Endometrial microvascular endothelial cells (primary cell): ENCODE data around the gene DGKE. TPM values are rescaled to one million over a fixed set of nuclear protein-coding genes. Genes with fewer than 3 reads are reported as not detected.

Experiments
- in situ Hi-C: cut with HindIII; loops from 2 replicates; pipeline ENCODE4 v1.10.0; 2017; ENCODE audit warnings: low sequenced_read_pairs, low pct_unique_long_range_greater_than_20kb; ENCODE audit errors: inconsistent ontology term
- total RNA-seq: library from RNA; depleted of rRNA; stranded (reverse); fragments of >200 nt; gene quantifications from one replicate; pipeline ENCODE4 v1.2.3, GENCODE V29; 2015; ENCODE audit errors: inconsistent ontology term

DGKE gene
- total RNA-seq, 1 donor from 2014 or later, result 8.2 TPM

DNA sequence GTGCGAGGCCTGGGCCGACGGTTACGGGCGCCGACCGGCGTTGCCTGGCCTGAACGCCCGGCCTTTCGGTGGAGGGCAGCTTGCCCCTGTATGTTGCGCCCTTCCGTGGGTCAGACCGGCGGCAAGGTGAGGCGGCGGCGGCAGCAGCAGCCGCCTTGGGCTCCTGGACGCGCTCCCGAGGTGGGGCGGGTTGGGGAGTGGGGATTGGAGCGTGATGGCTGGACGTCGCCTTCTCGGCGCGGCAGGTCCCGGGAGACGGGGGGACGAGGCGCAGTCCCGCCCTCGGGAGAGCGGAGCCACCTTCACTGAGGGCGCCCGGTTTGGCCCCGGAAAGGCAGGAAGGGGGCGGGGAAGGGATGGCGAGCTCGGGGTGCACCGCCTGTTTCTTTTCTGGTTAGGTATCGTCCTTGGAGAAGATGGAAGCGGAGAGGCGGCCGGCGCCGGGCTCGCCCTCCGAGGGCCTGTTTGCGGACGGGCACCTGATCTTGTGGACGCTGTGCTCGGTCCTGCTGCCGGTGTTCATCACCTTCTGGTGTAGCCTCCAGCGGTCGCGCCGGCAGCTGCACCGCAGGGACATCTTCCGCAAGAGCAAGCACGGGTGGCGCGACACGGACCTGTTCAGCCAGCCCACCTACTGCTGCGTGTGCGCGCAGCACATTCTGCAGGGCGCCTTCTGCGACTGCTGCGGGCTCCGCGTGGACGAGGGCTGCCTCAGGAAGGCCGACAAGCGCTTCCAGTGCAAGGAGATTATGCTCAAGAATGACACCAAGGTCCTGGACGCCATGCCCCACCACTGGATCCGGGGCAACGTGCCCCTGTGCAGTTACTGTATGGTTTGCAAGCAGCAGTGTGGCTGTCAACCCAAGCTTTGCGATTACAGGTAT is 671 bp downstream of the DGKE start:
- in situ Hi-C loops, result loop anchor here (25.0 kb wide), 1 partner anchor 103 kb away; no protein-coding TSS in a partner anchor

GRCh38 chr17:56835264-56835585 is 1.3 kb downstream of the DGKE start:
- in situ Hi-C loops, result loop anchor here (25.0 kb wide), 1 partner anchor 102 kb away; no protein-coding TSS in a partner anchor

DNA sequence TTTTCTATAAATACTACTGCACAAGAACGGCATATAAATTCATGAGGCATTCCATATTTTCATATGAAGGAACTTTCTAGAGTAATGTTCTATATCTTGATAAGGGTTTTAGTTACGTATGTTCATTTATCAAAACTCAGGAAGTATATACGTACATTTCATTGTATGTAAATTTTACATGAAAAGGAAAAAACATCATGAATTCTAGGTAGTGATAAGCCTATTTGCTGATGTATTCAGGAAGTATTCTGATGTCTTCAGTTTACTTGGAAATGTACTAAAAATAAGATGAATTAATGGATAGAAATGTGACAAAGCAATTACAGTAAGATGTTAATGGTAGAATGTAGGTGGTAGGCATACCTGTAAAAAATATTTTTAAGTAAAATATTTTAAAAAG is 4.7 kb downstream of the DGKE start:
- in situ Hi-C loops, result loop anchor here (25.0 kb wide), 1 partner anchor 99 kb away; no protein-coding TSS in a partner anchor

GRCh38 chr17:56842577-56842976 is 8.6 kb downstream of the DGKE start:
- in situ Hi-C loops, result loop anchor here (25.0 kb wide), 1 partner anchor 95 kb away; no protein-coding TSS in a partner anchor

GRCh38 chr17:56845934-56846333 is 12.0 kb downstream of the DGKE start:
- in situ Hi-C loops, result loop anchor here (25.0 kb wide), 1 partner anchor 91 kb away; no protein-coding TSS in a partner anchor

GRCh38 chr17:56847106-56847505 is 13.2 kb downstream of the DGKE start:
- in situ Hi-C loops, result loop anchor here (25.0 kb wide), 1 partner anchor 90 kb away; no protein-coding TSS in a partner anchor

DNA sequence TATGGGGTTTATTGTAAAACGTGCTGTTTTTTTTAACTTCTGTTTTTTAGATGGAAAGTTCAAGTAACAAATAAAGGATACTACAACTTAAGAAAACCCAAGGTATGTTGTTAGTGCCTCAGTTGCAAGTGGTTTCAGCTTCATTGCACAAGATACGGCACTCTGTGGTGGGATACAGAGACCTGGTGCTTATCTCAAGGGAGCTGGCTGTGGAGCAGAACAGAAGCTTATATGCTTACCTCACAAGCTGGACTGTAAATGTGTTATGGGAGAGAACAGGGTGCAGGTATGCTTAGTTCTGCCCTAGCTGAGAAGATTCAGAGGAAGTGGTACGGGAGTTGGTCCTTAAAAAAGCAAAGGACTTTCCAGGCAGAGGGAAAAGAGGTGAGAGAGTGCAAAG is 15.2 kb downstream of the DGKE start:
- in situ Hi-C loops, result loop anchor here (25.0 kb wide), 1 partner anchor 88 kb away; no protein-coding TSS in a partner anchor

- in situ Hi-C loops, result no loop called here
Observed at GRCh38 chr17:56850591-56850990, 16.6 kb downstream of the DGKE start.

DNA sequence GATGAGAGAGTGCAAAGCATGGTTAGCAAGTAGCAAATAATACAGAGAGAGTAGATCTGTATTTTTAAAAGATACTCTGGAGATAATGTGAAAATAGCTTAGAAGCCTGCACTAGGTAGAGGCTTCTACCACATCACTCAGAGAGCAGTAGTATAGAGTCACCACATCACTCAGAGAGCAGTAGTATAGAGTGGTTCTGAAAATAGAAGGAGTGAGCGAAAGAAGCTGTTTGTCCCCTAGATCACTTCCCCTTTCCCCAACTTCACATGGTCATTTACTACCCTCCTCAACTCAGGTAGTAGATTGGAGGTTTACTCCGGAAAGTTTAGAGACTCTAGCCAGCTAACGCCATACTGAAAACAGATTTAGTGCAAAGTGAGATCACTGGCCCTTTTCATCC is 17.1 kb downstream of the DGKE start:
- in situ Hi-C loops, result no loop called here

DNA sequence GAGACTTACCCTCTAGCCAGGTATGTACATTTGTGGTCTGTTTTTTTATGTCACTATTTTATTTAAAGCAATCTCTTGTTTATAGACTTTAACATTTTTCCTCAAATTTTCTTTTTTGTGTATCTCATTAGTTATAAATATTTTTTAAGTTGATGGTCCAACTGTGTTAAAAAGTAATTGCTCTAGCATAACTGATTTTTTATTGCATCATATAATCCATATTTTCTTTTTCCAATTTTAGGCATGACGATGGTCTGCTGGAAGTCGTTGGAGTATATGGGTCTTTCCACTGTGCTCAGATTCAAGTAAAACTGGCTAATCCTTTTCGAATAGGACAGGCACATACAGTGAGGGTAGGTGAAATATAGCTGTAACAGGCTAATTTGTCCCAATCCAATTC is 27.9 kb downstream of the DGKE start:
- in situ Hi-C loops, result no loop called here

DNA sequence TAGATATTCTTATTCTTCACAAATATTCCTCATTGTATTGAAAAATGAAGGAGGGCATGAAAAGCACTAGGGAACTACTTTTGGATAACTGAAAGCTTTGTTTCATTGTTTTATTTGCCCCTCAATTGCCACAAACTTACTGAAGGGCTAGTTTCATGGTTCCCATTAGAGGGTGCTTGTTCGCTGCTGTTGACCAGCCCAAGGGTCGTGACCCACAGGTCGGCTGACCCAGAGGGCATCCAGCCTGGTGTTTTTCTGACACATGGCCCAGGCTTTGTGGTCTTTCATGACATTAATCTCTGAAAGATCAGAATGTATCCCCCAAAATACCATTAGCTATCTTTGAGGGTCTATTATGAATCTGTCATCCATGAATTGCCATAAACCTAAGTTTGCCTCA is 30.0 kb downstream of the DGKE start:
- in situ Hi-C loops, result no loop called here

DNA sequence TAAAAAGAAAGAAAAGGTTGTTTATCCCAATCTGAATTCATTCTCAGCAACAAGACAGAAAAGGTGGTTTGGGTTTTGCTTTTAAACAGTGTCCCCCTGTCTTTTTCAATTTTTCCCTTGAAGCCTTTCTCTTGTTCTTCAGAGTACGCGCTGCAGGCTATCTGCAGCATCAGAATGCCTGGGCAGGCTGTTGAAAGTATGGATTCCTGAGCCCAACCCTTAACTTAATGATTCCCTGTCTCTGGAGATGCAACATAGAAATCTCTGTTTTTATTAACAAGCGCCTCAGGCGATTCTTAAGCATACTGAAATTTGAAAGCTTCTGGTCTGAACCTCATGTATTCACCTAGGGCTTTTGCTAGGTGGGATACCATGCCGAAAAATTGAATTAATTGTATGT is 32.1 kb downstream of the DGKE start:
- in situ Hi-C loops, result no loop called here

DNA sequence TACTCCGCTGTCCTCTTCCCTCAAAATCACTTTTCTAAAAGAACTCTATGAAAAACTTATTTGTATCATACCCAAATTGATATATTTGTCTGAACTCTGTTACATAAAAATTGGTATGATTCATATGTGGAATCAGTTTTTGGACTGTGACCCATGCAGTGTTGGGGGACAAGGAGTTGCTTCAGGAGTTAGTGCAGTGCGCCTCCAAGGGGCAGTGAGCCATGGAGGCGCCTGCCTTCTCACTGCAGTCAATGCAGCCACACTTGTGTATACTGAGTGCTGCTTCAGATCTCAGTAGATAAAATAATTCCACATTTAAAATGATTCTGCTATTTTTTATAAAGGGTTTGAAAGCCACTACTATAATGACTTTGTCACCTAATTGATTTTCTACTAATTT is 32.5 kb downstream of the DGKE start:
- in situ Hi-C loops, result no loop called here

- in situ Hi-C loops, result no loop called here
Observed at GRCh38 chr17:56867948-56868376, 34.0 kb downstream of the DGKE start.

DNA sequence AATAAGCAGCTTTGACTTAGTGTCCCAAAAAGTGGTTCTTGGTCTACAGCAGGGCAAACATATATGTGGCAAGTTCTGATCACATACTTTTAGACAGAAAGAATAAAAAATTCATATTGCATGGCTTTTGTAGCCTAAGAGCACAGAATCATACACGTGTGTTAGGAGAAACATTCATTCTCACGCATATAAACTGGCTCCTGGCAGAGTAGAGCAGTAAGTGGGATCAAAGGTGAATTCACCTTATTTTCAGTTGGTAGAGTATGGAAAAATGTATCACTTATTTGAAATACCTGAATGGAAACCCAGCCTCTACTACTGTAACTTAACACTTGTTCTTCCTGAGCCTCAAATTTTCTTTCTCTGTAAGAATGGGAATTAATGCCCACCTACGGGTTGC is 34.8 kb downstream of the DGKE start:
- in situ Hi-C loops, result no loop called here

DNA sequence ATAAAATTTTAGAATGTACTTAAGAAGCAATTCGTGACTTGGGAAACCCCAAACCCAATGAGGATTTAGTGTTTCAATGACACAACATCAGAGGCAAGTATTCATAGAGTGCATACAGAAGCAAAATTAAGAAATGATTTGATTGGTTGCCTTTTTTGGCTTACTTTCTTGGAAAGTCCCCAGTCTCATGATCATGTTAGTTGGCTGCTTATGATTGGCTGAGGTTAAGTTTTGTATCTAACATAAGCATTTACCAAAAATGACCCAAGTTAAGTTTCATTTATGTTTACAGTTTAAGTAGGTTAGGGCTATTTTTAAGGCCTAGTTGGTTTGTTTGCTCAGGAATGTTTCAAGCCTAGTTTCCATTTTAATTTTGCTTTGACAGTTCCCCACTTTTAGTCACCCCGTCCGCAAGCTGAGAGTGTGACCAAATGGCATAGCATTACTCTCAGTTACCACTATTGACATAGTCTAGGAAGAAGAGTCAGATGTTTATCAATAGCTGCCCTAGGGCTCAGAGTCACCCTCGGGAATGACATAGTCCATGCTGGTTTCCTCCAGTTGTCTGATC is 36.2 kb downstream of the DGKE start:
- in situ Hi-C loops, result no loop called here

- in situ Hi-C loops, result no loop called here
Observed at GRCh38 chr17:56876766-56877179, 42.8 kb downstream of the DGKE start.

- in situ Hi-C loops, result no loop called here
Observed at GRCh38 chr17:56879280-56879679, 45.3 kb downstream of the DGKE start.

- in situ Hi-C loops, result no loop called here
Observed at GRCh38 chr17:56880133-56880532, 46.2 kb downstream of the DGKE start.

DNA sequence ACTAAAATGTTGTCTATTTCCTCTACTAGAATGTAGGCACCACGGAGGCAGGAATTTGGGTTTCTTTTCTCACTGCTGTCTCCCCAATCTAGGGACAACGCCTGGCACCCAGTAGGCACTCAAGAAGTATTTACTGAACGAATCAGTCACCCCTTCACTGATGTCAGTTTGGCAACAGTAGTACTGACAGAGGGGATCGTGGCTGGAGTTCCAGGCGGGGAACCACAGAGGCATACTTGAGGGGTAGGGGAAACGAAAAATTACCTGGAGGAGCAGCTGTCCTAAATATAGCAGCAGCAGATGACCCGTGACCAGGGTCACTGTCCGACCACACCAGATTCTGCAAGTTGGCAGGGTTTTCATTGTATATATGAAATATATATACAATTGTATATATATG is 46.6 kb downstream of the DGKE start:
- in situ Hi-C loops, result no loop called here
